ENCODE data around the gene FOXD4.
"Not testable (repeated sequence)": the region's sequence is repeated elsewhere in the genome, so short reads cannot be mapped to it uniquely, and the experiment has no call there.

DNA sequence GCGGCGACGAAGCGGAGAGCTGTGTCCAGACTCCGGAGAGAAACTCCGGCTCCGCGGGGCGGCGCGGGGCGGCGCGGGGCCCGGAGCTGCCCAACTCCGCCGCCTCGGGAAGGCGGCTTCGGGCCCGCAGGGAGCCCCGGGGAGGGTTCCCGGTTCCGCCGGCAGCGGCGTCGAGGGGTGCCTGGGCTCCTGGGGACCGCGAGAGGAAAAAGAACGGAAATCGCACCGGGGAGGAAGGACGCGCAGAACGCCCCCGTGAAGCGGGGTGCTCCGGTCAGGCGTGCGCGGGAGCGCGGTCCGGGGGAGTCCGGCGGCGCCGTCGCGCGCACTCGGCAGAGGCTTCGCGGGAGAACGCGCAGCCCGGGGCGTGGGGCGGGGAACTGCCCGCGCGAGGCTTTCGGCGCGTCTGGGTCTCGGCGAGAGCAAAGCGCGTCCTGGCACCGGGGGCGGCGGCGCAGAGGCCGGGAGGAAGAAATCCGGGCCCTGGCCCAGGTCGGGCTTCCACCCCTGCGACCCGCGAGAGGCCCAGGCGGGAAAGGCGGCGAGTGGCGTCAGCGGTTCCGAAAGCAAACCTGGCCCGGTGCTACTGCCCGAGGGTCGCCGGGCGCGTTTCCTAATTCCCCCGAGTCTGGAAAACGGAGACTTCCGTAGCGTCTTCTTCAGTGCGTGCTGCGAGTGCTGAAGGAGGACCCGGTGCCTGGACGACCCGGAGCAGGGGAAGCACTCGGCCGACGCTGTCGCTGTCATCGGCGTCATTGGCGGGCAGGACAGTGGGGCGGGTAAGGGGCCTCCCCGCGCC is 4.5 kb downstream of the FOXD4 start:
- TF ChIP-seq, protein P1, sequence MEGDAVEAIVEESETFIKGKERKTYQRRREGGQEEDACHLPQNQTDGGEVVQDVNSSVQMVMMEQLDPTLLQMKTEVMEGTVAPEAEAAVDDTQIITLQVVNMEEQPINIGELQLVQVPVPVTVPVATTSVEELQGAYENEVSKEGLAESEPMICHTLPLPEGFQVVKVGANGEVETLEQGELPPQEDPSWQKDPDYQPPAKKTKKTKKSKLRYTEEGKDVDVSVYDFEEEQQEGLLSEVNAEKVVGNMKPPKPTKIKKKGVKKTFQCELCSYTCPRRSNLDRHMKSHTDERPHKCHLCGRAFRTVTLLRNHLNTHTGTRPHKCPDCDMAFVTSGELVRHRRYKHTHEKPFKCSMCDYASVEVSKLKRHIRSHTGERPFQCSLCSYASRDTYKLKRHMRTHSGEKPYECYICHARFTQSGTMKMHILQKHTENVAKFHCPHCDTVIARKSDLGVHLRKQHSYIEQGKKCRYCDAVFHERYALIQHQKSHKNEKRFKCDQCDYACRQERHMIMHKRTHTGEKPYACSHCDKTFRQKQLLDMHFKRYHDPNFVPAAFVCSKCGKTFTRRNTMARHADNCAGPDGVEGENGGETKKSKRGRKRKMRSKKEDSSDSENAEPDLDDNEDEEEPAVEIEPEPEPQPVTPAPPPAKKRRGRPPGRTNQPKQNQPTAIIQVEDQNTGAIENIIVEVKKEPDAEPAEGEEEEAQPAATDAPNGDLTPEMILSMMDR (conservative IDR thresholded peaks at IDR 0.05; ENCODE audit: low read depth, low read length) = not testable (repeated sequence)
- peak; percentile 96 for TF ChIP-seq EZH2 (IDR thresholded peaks at IDR 0.05; ENCODE audit: borderline replicate concordance, low read depth, low read length, poor library complexity, severe bottlenecking)
